CD14-positive monocyte (primary cell): Measurements from ENCODE around the gene FXYD3. TPM values are rescaled to one million over a fixed set of nuclear protein-coding genes. Genes with fewer than 3 reads are reported as not detected.

Experiments
- DNase-seq, 3 donors: peaks; one replicate each; pipeline ENCODE4 v3.0.0-alpha.2; 2011 to 2022
- H2AFZ ChIP-seq: 2 replicates; pipeline ENCODE4 v1.6.0; 2012; ENCODE audit warnings: mild to moderate bottlenecking, low read depth, low read length, inconsistent platforms; ENCODE audit not compliant: insufficient read depth, poor library complexity, severe bottlenecking
- H3K27ac ChIP-seq, 2 donors: 1 replicate in 1 of 2; 2 replicates in 1 of 2; pipeline ENCODE4 v1.5.1; 2012 to 2013; ENCODE audit warnings: low read length in 2 of 2, control low read depth in 1 of 2, inconsistent platforms in 1 of 2, low read depth in 1 of 2, mild to moderate bottlenecking in 1 of 2
- H3K27me3 ChIP-seq, 2 donors: one replicate each; pipeline versions ENCODE4 v1.6.0 to v1.6.1; 2011 to 2013; ENCODE audit warnings: low read length in 2 of 2; ENCODE audit not compliant: control insufficient read depth in 2 of 2, insufficient read depth in 2 of 2
- H3K36me3 ChIP-seq, 2 donors: replicated peaks in 1 of 2; 1 replicate in 1 of 2; 2 replicates in 1 of 2; pipeline versions ENCODE4 v1.5.1 to v1.6.1; 2012 to 2013; ENCODE audit warnings: low read length in 2 of 2, control low read depth in 1 of 2, inconsistent platforms in 1 of 2, mild to moderate bottlenecking in 1 of 2; ENCODE audit not compliant: insufficient read depth in 2 of 2, control insufficient read depth in 1 of 2
- H3K4me1 ChIP-seq, 2 donors: 1 replicate in 1 of 2; 2 replicates in 1 of 2; pipeline versions ENCODE4 v1.5.1 to v1.6.1; 2012 to 2013; ENCODE audit warnings: low read length in 2 of 2, control low read depth in 1 of 2, inconsistent platforms in 1 of 2, mild to moderate bottlenecking in 1 of 2, moderate library complexity in 1 of 2; ENCODE audit not compliant: insufficient read depth in 2 of 2, control insufficient read depth in 1 of 2
- H3K4me2 ChIP-seq: replicated peaks from 2 replicates; pipeline ENCODE3; 2012; ENCODE audit warnings: low read length, moderate library complexity, mild to moderate bottlenecking; ENCODE audit not compliant: poor library complexity, severe bottlenecking; ENCODE audit errors: extremely low read depth
- H3K4me3 ChIP-seq, 3 experiments: fragments of 200-600 bp in 1 of 3; sonication (generic) in 1 of 3; replicated peaks in 1 of 3; 1 replicate in 2 of 3; 2 replicates in 1 of 3; pipeline ENCODE4 v1.5.1; 2011 to 2013; ENCODE audit warnings: low read length in 3 of 3, mild to moderate bottlenecking in 3 of 3, control low read depth in 2 of 3, low read depth in 2 of 3, inconsistent platforms in 1 of 3, moderate library complexity in 1 of 3
- H3K79me2 ChIP-seq: 2 replicates; pipeline ENCODE4 v1.6.0; 2012; ENCODE audit warnings: mild to moderate bottlenecking, control low read depth, inconsistent platforms, low read length, moderate library complexity; ENCODE audit not compliant: insufficient read depth
- H3K9ac ChIP-seq: 2 replicates; pipeline ENCODE4 v1.6.0; 2017; ENCODE audit warnings: low read length, mild to moderate bottlenecking; ENCODE audit not compliant: insufficient read depth, poor library complexity, severe bottlenecking
- H3K9me3 ChIP-seq, 2 donors: replicated peaks in 1 of 2; 1 replicate in 1 of 2; 2 replicates in 1 of 2; pipeline versions ENCODE4 v1.5.1 to v1.6.1; 2012 to 2013; ENCODE audit warnings: low read length in 2 of 2, control low read depth in 1 of 2; ENCODE audit not compliant: control insufficient read depth in 1 of 2, insufficient read depth in 1 of 2
- H4K20me1 ChIP-seq: 2 replicates; pipeline ENCODE4 v1.6.0; 2012; ENCODE audit warnings: mild to moderate bottlenecking, low read length, control low read depth, moderate library complexity; ENCODE audit not compliant: insufficient read depth
- H3K27ac Mint-ChIP-seq, 7 donors: one replicate each; pipeline ENCODE4 v1.8.0; 2020; ENCODE audit warnings: mild to moderate bottlenecking in 7 of 7, mixed read lengths in 7 of 7, moderate library complexity in 6 of 7, inconsistent platforms in 2 of 7
- H3K27me3 Mint-ChIP-seq, 3 donors: one replicate each; pipeline ENCODE4 v1.8.0; 2021 to 2022; ENCODE audit warnings: low read depth in 3 of 3, mild to moderate bottlenecking in 3 of 3, mixed read lengths in 3 of 3, moderate library complexity in 3 of 3, inconsistent platforms in 1 of 3
- H3K36me3 Mint-ChIP-seq, 2 donors: one replicate each; pipeline ENCODE4 v1.8.0; 2020; ENCODE audit warnings: mixed read lengths in 2 of 2, inconsistent platforms in 1 of 2, mild to moderate bottlenecking in 1 of 2
- H3K4me1 Mint-ChIP-seq: one replicate; pipeline ENCODE4 v1.8.0; 2020; ENCODE audit warnings: mild to moderate bottlenecking, mixed read lengths
- H3K4me3 Mint-ChIP-seq, 2 donors: one replicate each; pipeline ENCODE4 v1.8.0; 2020; ENCODE audit warnings: mild to moderate bottlenecking in 2 of 2, mixed read lengths in 2 of 2, moderate library complexity in 1 of 2
- H3K9me3 Mint-ChIP-seq, 7 donors: one replicate each; pipeline ENCODE4 v1.8.0; 2020 to 2022; ENCODE audit warnings: mixed read lengths in 7 of 7, mild to moderate bottlenecking in 6 of 7, moderate library complexity in 6 of 7, inconsistent platforms in 2 of 7
- CTCF ChIP-seq: fragments of 200-600 bp; IDR thresholded peaks from one replicate; pipeline ENCODE4 v1.8.0; 2022; ENCODE audit warnings: antibody characterized with exemption, mild to moderate bottlenecking
- WGBS: methylation state at CpG from one replicate; pipeline ENCODE4 v1.1.5; 2013; ENCODE audit warnings: missing lambda C conversion rate; ENCODE audit not compliant: insufficient coverage; 5-methylcytosine and 5-hydroxymethylcytosine counted together
- intact Hi-C, 2 donors: fragments of 100-400 bp; cut with micrococcal nuclease; formaldehyde crosslinking; loops; one replicate each; pipeline versions ENCODE4 v1.15.0 to v1.15.1; 2023
- polyA plus RNA-seq, 3 donors: library from polyadenylated mRNA; depleted of rRNA in 1 of 3; unstranded in 2 of 3; stranded (reverse) in 1 of 3; fragments of 300-500 nt in 2 of 3; fragments of >200 nt in 1 of 3; fragmentation: Illumina TruSeq in 2 of 3; gene quantifications; 1 replicate in 2 of 3; 2 replicates in 1 of 3; pipeline ENCODE4 v1.2.3, GENCODE V29; 2012 to 2021

The FXYD3 gene
- polyA plus RNA-seq, 3 donors, result not detected

- Histone ChIP-seq H3K79me2 (no peaks in the 10 kb centered on the region), H3K4me1 (no peaks in the 10 kb centered on the region), H2AFZ (no peak overlapping the region), H3K9me3 (no peaks in the 10 kb centered on the region), H3K27me3 (peaks cover 0 to 4% of the 10 kb centered on the region in 2 donors), H4K20me1 (no peaks in the 10 kb centered on the region), H3K27ac (no peak overlapping the region), H3K36me3 (no peaks in the 10 kb centered on the region), H3K9ac (no peak overlapping the region), H3K4me2 (no peak overlapping the region), H3K4me3 (no peak overlapping the region)
- no peak overlapping the region for H3K27ac Mint-ChIP-seq
- intact Hi-C loops, result no loop called here
- DNase-seq, result no peak
- no peak overlapping the region for H3K4me3 Mint-ChIP-seq
- H3K36me3 Mint-ChIP-seq, result no peaks in the 10 kb centered on the region
- no CpG with 5 or more reads among the region's 6 CpGs for WGBS
- no peaks in the 10 kb centered on the region for H3K9me3 Mint-ChIP-seq
- peaks cover 6 to 11% (median 7%) of the 10 kb centered on the region in 3 donors for H3K27me3 Mint-ChIP-seq
- peaks cover 8% of the 10 kb centered on the region for H3K4me1 Mint-ChIP-seq
- no peak for TF ChIP-seq CTCF
Measured at GRCh38 chr19:35085947-35086346, 29.7 kb upstream of the FXYD3 start.

GRCh38 chr19:35086455-35086854 lies 29.2 kb upstream of the FXYD3 start:
- H3K4me2 ChIP-seq, result no peak overlapping the region
- Mint-ChIP-seq H3K27me3 (peaks cover 8 to 11% (median 8%) of the 10 kb centered on the region in 3 donors), H3K27ac (peak overlapping the region in 1 of 7 donors; percentile 37), H3K4me1 (peaks cover 8% of the 10 kb centered on the region), H3K4me3 (no peak overlapping the region), H3K36me3 (no peaks in the 10 kb centered on the region), H3K9me3 (no peaks in the 10 kb centered on the region)
- H3K27me3 ChIP-seq, result peaks cover 0 to 6% of the 10 kb centered on the region in 2 donors
- no peaks in the 10 kb centered on the region for H3K79me2 ChIP-seq
- no peak overlapping the region for H3K4me3 ChIP-seq
- no peaks in the 10 kb centered on the region for H3K36me3 ChIP-seq
- no peak overlapping the region for H2AFZ ChIP-seq
- no peaks in the 10 kb centered on the region for H3K9me3 ChIP-seq
- no peaks in the 10 kb centered on the region for H4K20me1 ChIP-seq
- intact Hi-C loops, result no loop called here
- no peak overlapping the region for H3K9ac ChIP-seq
- whole genome bisulfite sequencing, result 90% methylated on average over 7 of the region's 8 CpGs
- no peak for DNase-seq
- TF ChIP-seq CTCF, result no peak
- no peak overlapping the region for H3K27ac ChIP-seq
- H3K4me1 ChIP-seq, result no peaks in the 10 kb centered on the region
